ENCODE results near the gene CPS1. TPM values are rescaled to one million over a fixed set of nuclear protein-coding genes. Genes with fewer than 3 reads are reported as not detected.

The CPS1 gene
- total and polyA plus RNA-seq, 2 of the 8 experiments (the other 6 are each of a cell fraction or from before 2014, with no cell fraction given): 7.9 to 15.7 TPM

DNA sequence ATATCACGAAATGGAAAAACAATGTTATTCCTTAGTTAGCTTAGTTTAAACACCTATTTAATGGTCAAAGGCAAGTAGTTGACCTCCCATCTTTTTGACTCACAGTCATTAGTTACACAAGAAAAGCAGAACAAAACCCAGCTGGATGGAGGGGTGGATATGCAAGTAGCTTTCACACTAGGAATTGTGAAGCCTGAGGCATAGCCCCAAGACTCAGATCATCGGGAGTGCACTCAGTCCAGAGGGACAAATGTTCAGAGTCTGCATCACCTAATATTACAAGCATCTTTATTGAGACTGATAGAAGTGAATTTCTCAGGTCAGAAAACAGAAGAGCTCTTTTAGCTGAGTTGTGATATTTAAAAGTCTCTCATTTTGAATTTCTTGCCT lies 15.5 kb upstream of the CPS1 start (continued):
- no peak for TF ChIP-seq EP300 (IDR thresholded peaks at IDR 0.05; ENCODE audit: borderline replicate concordance in 1 of 2, low read depth in 2 of 2, low read length in 2 of 2)
- TF ChIP-seq, protein P1, sequence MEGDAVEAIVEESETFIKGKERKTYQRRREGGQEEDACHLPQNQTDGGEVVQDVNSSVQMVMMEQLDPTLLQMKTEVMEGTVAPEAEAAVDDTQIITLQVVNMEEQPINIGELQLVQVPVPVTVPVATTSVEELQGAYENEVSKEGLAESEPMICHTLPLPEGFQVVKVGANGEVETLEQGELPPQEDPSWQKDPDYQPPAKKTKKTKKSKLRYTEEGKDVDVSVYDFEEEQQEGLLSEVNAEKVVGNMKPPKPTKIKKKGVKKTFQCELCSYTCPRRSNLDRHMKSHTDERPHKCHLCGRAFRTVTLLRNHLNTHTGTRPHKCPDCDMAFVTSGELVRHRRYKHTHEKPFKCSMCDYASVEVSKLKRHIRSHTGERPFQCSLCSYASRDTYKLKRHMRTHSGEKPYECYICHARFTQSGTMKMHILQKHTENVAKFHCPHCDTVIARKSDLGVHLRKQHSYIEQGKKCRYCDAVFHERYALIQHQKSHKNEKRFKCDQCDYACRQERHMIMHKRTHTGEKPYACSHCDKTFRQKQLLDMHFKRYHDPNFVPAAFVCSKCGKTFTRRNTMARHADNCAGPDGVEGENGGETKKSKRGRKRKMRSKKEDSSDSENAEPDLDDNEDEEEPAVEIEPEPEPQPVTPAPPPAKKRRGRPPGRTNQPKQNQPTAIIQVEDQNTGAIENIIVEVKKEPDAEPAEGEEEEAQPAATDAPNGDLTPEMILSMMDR (IDR thresholded peaks at IDR 0.05; ENCODE audit: control extremely low read depth in 1 of 3, insufficient read depth in 1 of 3, low read depth in 1 of 3, low read length in 3 of 3): no peak
- TF ChIP-seq POLR2A (IDR thresholded peaks at IDR 0.05; ENCODE audit: control extremely low read depth in 1 of 2, low read depth in 2 of 2, low read length in 2 of 2): no peak
- TF ChIP-seq, protein P2, sequence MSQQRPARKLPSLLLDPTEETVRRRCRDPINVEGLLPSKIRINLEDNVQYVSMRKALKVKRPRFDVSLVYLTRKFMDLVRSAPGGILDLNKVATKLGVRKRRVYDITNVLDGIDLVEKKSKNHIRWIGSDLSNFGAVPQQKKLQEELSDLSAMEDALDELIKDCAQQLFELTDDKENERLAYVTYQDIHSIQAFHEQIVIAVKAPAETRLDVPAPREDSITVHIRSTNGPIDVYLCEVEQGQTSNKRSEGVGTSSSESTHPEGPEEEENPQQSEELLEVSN (IDR thresholded peaks at IDR 0.05): no peak
- TF ChIP-seq CEBPB (IDR thresholded peaks at IDR 0.05; ENCODE audit: low read depth, low read length): no peak
- no peak for TF ChIP-seq SP2 (IDR thresholded peaks at IDR 0.05; ENCODE audit: low read length)
- no peak for TF ChIP-seq SAP30 (IDR thresholded peaks at IDR 0.05; ENCODE audit: insufficient read depth, insufficient replicate concordance, low read length)
